Stimulated activated CD8-positive, alpha-beta memory T cell treated with anti-CD3 and anti-CD28 coated beads, Interleukin-4, amount 100 ng/mL, for 1 hour (primary cell): ENCODE data around the gene C9orf50.

Source experiments
- DNase-seq, 2 donors: peaks; one replicate each; pipeline ENCODE4 v3.0.0-alpha.2; 2020; ENCODE audit warnings: low read depth in 2 of 2, low spot score in 1 of 2

The C9orf50 gene

DNA sequence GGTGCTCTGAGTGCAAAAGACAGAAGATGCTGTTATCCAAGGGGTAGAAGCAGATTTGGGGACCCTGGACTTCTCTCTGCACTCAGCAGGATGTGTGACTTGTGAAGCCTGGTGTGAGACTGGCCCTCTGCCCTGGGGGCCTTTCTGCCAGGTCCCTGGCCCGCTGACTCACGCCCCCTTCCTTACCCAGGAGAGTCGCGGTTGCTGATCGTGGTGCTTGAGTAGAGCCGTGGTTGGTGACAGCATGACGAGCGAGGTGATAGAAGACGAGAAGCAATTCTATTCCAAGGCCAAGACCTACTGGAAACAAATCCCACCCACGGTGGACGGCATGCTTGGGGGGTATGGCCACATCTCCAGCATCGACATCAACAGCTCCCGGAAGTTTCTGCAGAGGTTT lies 11.6 kb upstream of the C9orf50 start:
- DNase-seq = no peak

- DNase-seq = no peak
Measured at GRCh38 chr9:129631674-129632129, 10.8 kb upstream of the C9orf50 start.

- no peak for DNase-seq
Measured at GRCh38 chr9:129630967-129631673, 10.2 kb upstream of the C9orf50 start.

DNA sequence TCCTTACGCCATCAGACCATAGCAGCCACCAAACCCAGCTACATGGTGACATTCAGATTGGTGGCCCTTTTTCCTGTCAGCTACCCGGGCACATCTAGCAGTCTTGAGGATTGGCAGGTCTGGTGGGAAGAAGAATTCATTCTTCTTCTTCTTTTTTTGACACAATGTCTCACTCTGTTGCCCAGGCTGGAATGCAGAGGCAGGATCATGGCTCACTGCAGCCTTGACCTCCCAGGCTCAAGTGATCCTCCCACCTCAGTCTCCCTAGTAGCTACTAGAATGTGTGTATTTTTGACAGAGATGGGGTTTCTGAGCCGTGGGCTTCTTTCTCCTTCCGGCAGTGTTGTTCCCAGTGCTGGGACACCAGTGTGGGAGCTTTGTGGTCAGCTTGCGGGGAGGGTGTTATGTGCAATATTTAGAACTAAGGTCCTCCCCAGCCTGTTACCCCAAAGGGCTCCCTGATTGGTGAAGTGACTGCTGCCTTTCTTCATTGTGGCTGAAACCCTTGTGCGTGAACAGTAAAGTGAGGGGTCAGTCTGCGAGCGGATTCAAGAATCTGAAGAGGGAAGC lies 8.4 kb upstream of the C9orf50 start:
- no peak for DNase-seq

DNA sequence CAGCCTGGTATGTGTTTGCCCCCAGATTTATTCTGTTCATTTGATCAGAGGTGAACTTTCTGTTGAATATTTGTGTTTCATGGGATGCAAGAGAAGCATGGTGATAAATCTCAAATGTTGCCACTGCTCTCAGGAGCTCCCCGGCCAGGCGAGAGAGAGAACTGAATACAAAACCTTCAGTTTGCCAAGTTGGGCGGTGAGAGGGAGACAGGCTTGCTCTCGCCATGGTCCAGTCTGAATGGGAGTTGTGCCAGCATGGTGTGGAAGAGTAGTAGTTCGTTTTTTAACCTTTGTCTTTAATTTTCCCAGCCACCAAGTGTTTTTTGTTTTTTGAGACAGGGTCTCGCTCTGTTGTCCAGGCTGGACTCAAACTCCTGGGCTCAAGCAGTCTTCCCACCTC lies 7.8 kb upstream of the C9orf50 start:
- no peak for DNase-seq

GRCh38 chr9:129627556-129628440 lies 6.9 kb upstream of the C9orf50 start:
- DNase-seq = no peak

- DNase-seq = no peak
Measured at GRCh38 chr9:129626625-129627284, 5.9 kb upstream of the C9orf50 start.

- DNase-seq = peak; percentile 84 to 86
Measured at GRCh38 chr9:129626079-129626624, 5.3 kb upstream of the C9orf50 start, which contains the start of gene NTMT1. Gene NTMT1, plus strand, starts transcription at chr9:129626163. Its CDS starts 6,541 bp downstream, at chr9:129632704.

- DNase-seq = no peak
Measured at GRCh38 chr9:129624947-129625346, 4.0 kb upstream of the C9orf50 start.

GRCh38 chr9:129624168-129624759 lies 3.4 kb upstream of the C9orf50 start:
- DNase-seq = no peak

DNA sequence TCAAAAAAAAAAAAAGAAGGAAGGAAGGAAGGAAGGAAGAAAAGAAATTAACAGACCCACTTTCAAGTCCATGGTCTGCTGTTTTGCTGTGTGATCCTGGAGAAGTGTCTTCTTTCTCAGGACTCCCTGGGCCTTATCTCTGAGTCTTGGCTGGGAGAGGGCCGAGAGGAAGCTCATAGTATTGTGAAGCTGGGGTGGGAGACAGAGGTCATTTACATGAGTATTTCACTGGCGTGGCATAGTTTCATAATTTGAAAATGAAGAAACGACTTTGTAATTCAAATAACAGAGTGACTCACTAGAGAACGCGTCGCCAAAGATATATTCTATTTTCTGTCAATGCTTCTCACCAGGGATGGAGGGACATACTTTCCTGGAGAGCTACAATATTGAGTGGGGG lies 2.4 kb upstream of the C9orf50 start:
- DNase-seq = no peak

DNA sequence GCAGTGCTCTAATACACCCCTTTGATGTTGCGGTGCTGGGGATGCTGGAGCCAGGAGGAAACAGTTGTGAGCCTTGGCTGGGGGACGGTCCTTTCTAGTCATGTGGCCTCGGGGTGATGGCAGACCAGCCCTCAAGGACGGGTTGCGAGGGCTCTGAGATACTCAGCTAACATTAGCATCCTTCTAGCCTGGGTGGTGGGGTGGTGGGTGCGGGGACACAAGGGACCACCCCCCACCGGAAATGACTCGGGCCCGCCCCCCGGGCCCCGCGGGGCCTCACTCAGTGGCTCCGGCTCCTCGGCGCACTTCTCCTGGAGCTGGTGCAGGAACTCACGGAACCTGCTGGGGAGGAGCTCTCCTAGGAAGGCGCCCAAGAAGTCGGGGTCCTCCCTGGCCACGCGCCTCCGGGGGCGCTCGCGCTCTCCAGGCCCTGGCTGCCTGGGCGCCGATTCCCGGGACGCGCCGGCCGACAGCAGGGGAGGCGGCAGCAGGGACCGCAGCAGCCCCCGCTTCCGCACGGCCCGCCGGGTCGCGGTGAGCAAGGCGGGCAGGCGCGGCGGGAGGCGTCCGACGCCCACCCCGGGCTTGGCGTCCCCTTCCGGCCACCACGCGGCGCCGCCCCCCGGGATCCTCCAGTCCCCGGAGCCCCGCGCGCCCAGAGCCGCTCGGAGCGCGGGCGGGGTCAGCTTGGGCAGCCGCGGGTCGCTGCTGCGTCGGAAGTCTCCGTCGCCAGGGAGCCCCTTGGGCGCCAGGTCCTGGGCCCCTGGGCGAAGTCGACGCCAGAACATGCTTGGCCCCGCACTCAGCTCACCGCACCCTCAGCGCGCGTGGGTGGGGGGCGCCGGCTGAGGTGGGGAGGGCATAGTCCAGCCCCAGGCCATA lies 873 bp downstream of the C9orf50 start:
- no peak for DNase-seq

- DNase-seq = no peak
Measured at GRCh38 chr9:129617167-129617566, 3.7 kb downstream of the C9orf50 start.

- DNase-seq = no peak
Measured at GRCh38 chr9:129615407-129616285, 5.3 kb downstream of the C9orf50 start.

DNA sequence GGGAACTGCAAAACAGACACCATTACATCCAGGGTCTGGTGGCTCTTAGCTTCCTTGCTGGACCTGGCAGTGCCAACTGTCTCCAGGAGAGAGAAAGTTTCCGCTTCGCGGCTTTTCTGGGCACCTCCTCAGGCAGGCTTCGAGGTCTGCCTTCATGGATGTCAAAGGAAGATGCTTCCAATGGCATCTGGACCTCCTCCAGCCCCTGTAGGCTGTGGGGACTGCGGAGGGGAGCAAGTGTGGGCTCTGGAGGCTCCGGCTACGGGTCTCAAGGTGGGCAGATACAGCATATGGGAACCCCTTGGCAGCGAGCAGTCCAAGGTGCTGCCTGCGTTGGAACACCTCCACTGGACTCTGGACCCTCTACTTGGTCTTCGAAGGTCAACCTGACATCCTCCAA lies 6.0 kb downstream of the C9orf50 start:
- DNase-seq = no peak

DNA sequence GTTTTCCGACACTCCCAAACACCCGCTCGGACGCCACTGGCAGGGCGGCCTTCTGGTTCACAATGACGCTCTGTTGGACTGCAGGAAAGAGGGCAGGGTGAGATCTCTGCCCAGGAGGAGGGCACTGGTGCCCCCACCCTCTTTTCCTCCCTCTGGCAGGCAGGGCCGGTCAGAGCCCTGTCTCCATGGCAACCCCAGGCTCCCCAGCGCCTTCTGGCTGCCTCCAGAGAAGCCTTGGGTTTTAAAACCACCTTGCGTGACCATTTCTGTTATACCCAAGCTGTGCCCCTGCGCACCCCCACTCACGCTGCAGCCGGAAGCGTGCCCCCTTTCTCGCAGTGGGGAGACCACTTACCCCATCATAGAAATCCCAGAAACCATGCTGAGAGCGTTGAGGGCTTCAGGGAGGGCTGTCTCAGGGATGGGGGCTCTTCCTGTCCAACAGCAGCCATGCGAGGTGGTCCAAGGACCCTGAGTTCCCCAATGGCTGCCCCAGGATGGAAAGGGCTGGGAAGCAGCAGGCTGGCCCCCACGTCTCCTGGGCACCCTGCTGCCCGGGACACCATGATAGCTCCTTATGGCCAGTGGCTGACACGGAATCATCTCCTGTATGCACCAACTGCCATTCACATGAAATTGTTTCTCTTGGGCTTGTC lies 7.3 kb downstream of the C9orf50 start:
- DNase-seq = no peak

DNA sequence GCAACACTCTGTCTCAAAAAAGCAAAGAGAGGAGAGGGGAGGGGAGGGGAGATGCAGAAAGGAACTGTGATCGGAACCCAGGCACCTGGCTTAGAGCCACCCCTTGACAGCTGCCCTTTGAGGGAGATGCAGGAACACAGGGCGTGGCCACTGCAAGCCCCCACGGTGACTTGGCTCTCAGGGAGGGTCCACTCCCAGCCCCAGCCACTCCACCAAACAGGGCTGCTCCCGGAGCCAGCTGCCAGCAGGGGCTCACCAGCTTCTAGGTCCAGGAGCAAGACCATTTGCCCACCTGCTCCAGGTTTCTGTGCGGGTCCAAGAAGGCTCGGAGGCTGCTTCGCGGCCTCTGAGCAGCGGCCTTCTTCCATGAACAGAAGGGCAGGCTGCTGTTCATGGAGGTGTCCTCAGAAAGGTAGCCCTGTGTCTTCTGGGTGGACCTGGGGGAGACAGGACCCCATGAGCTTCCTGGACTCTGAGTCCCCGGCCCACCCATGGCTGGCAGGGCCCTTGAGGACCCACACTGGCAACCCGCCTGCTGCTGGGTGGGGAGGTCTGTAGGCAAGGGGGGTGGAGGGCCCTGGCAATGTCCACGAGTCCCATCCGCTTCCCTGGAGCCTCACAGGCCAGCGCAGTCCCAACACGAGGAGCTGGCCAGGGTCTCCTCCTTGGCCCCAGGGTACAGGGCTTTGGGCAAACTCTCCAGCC lies 7.9 kb downstream of the C9orf50 start:
- no peak for DNase-seq

GRCh38 chr9:129612123-129612522 lies 8.8 kb downstream of the C9orf50 start:
- DNase-seq = no peak
